Ishikawa (cell line): ENCODE results near the gene UNC5B.

Source experiments
- CEBPB ChIP-seq: IDR thresholded peaks from 2 replicates; pipeline ENCODE4 v1.6.1; 2012
- CREB1 ChIP-seq: IDR thresholded peaks from 2 replicates; pipeline ENCODE4 v1.6.1; 2012; ENCODE audit warnings: low read depth
- EGR1 ChIP-seq: IDR thresholded peaks from 2 replicates; pipeline ENCODE4 v1.6.1; 2012
- EP300 ChIP-seq: IDR thresholded peaks from 2 replicates; pipeline ENCODE4 v1.6.1; 2012; ENCODE audit warnings: borderline replicate concordance
- FOXM1 ChIP-seq: IDR thresholded peaks from 2 replicates; pipeline ENCODE4 v1.6.1; 2012; ENCODE audit warnings: low read depth, borderline replicate concordance
- NFIC ChIP-seq: IDR thresholded peaks from 2 replicates; pipeline ENCODE4 v1.6.1; 2012
- RAD21 ChIP-seq: IDR thresholded peaks from 2 replicates; pipeline ENCODE4 v1.6.1; 2012; ENCODE audit warnings: low read depth
- REST ChIP-seq: IDR thresholded peaks from 2 replicates; pipeline ENCODE4 v1.6.1; 2012; ENCODE audit warnings: low read depth, mild to moderate bottlenecking
- TAF1 ChIP-seq: IDR thresholded peaks from 2 replicates; pipeline ENCODE4 v1.6.1; 2012; ENCODE audit warnings: low read depth, mild to moderate bottlenecking
- TCF12 ChIP-seq: IDR thresholded peaks from 2 replicates; pipeline ENCODE4 v1.6.1; 2012; ENCODE audit warnings: low read depth
- TEAD4 ChIP-seq: IDR thresholded peaks from 2 replicates; pipeline ENCODE4 v1.6.1; 2012
- USF1 ChIP-seq: IDR thresholded peaks from 2 replicates; pipeline ENCODE4 v1.6.1; 2012
- YY1 ChIP-seq: IDR thresholded peaks from 2 replicates; pipeline ENCODE4 v1.6.1; 2012; ENCODE audit warnings: low read depth
- ZBTB7A ChIP-seq: IDR thresholded peaks from 2 replicates; pipeline ENCODE4 v1.6.1; 2012; ENCODE audit warnings: low read depth
- TF ChIP-seq, protein P1 (sequence below): IDR thresholded peaks from 2 replicates; pipeline ENCODE4 v1.6.1; 2012

Gene UNC5B

GRCh38 chr10:71347587-71348395, 135.4 kb downstream of the UNC5B start:
- TF ChIP-seq TCF12, result no peak

- TF ChIP-seq EP300 (no peak), RAD21 (no peak), NFIC (no peak), USF1 (no peak), TCF12 (no peak), REST (no peak), FOXM1 (no peak)
Measured at GRCh38 chr10:71348850-71349249, 136.5 kb downstream of the UNC5B start.

- TF ChIP-seq TAF1, result no peak
- no peak for TF ChIP-seq USF1
- TF ChIP-seq FOXM1, result no peak
- TF ChIP-seq YY1, result no peak
- TF ChIP-seq EP300, result no peak
- TF ChIP-seq, protein P1, sequence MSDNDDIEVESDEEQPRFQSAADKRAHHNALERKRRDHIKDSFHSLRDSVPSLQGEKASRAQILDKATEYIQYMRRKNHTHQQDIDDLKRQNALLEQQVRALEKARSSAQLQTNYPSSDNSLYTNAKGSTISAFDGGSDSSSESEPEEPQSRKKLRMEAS, result no peak
- TF ChIP-seq EGR1, result no peak
- no peak for TF ChIP-seq RAD21
- no peak for TF ChIP-seq CEBPB
- TF ChIP-seq NFIC, result no peak
- no peak for TF ChIP-seq CREB1
- no peak for TF ChIP-seq TEAD4
- no peak for TF ChIP-seq ZBTB7A
- no peak for TF ChIP-seq REST
- no peak for TF ChIP-seq TCF12
Measured at GRCh38 chr10:71349406-71349805, 137.0 kb downstream of the UNC5B start.

- TF ChIP-seq TEAD4 (no peak), FOXM1 (no peak), EP300 (no peak), ZBTB7A (no peak), NFIC (no peak), EGR1 (no peak), YY1 (no peak), RAD21 (no peak), CEBPB (no peak), TCF12 (no peak), REST (no peak), USF1 (no peak), CREB1 (no peak), TAF1 (no peak)
- TF ChIP-seq, protein P1, result no peak
Measured at GRCh38 chr10:71351087-71351486, 138.7 kb downstream of the UNC5B start.
